GM21526 (cell line): ENCODE measurements around the gene ZNF738.
"Not testable (repeated sequence)": the region's sequence is repeated elsewhere in the genome, so short reads cannot be mapped to it uniquely, and the experiment has no call there.

Experiments used
- ATAC-seq: cut with Tn5 transposase; IDR thresholded peaks from one replicate; pipeline ENCODE4 v1.9.1; 2021; ENCODE audit warnings: moderate library complexity; ENCODE audit not compliant: unreplicated experiment, low FRiP score

Gene ZNF738

GRCh38 chr19:21358768-21359451 is at the start of gene ZNF738:
ZNF738 (plus strand) TSS chr19:21359000; CDS start chr19:21359141, 141 bp downstream.
- ATAC-seq, result peak; percentile 93

GRCh38 chr19:21312807-21313206 is 46.0 kb upstream of the ZNF738 start:
- ATAC-seq, result not testable (repeated sequence)

GRCh38 chr19:21314676-21315075 is 44.1 kb upstream of the ZNF738 start:
- ATAC-seq, result no peak

GRCh38 chr19:21317821-21318220 is 41.0 kb upstream of the ZNF738 start:
- ATAC-seq, result no peak

GRCh38 chr19:21321134-21321533 is 37.7 kb upstream of the ZNF738 start:
- ATAC-seq, result no peak

- ATAC-seq, result no peak
Observed at GRCh38 chr19:21321996-21322395, 36.8 kb upstream of the ZNF738 start.

- no peak for ATAC-seq
Observed at GRCh38 chr19:21322528-21322927, 36.3 kb upstream of the ZNF738 start.

- ATAC-seq, result no peak
Observed at GRCh38 chr19:21323000-21323399, 35.8 kb upstream of the ZNF738 start.

GRCh38 chr19:21326169-21326568 is 32.6 kb upstream of the ZNF738 start:
- ATAC-seq, result no peak

GRCh38 chr19:21328406-21328805 is 30.4 kb upstream of the ZNF738 start:
- ATAC-seq, result no peak

GRCh38 chr19:21328885-21329605 is 29.8 kb upstream of the ZNF738 start, which contains the start of gene ZNF708:
ZNF708 (minus strand) TSS chr19:21329410; CDS start chr19:21329212, 198 bp downstream.
- ATAC-seq, result peak; percentile 99

- ATAC-seq, result no peak
Observed at GRCh38 chr19:21335721-21336120, 23.1 kb upstream of the ZNF738 start.

GRCh38 chr19:21344841-21345240 is 14.0 kb upstream of the ZNF738 start:
- not testable (repeated sequence) for ATAC-seq

GRCh38 chr19:21352830-21353229 is 6.0 kb upstream of the ZNF738 start:
- ATAC-seq, result no peak

GRCh38 chr19:21362291-21362690 is 3.5 kb downstream of the ZNF738 start:
- ATAC-seq, result no peak

- no peak for ATAC-seq
Observed at GRCh38 chr19:21383980-21384582, 25.3 kb downstream of the ZNF738 start.

GRCh38 chr19:21396121-21396520 is 37.3 kb downstream of the ZNF738 start:
- no peak for ATAC-seq

- ATAC-seq, result peak; percentile 97
Observed at GRCh38 chr19:21396893-21397572, 38.2 kb downstream of the ZNF738 start, which contains the start of gene ZNF493. ZNF493 (plus strand) TSS chr19:21397133; CDS start chr19:21397238, 105 bp downstream.

- ATAC-seq, result no peak
Observed at GRCh38 chr19:21398851-21399250, 40.1 kb downstream of the ZNF738 start.

GRCh38 chr19:21402303-21402985 is 43.6 kb downstream of the ZNF738 start:
- no peak for ATAC-seq
